Dendritic cell treated with granulocyte-macrophage colony-stimulating factor and Interleukin-4, amounts not matched to agents 40 ng/mL and 50 ng/mL, for 4 days (primary cell): ENCODE measurements around the gene D2HGDH.
"Not testable (repeated sequence)": the region's sequence is repeated elsewhere in the genome, so short reads cannot be mapped to it uniquely, and the experiment has no call there.

Experiments used
- H3K27ac Mint-ChIP-seq: one replicate; pipeline ENCODE4 v1.8.0; 2022; ENCODE audit warnings: mild to moderate bottlenecking, mixed read lengths
- H3K27me3 Mint-ChIP-seq: one replicate; pipeline ENCODE4 v1.8.0; 2022; ENCODE audit warnings: mild to moderate bottlenecking, mixed read lengths
- H3K36me3 Mint-ChIP-seq: one replicate; pipeline ENCODE4 v1.8.0; 2022; ENCODE audit warnings: low read depth, mixed read lengths
- H3K4me1 Mint-ChIP-seq: one replicate; pipeline ENCODE4 v1.8.0; 2022; ENCODE audit warnings: low read depth, mixed read lengths
- H3K4me3 Mint-ChIP-seq: one replicate; pipeline ENCODE4 v1.8.0; 2022; ENCODE audit warnings: mild to moderate bottlenecking, moderate library complexity, mixed read lengths
- H3K9me3 Mint-ChIP-seq: one replicate; pipeline ENCODE4 v1.8.0; 2022; ENCODE audit warnings: mixed read lengths
- intact Hi-C: fragments of 100-400 bp; cut with micrococcal nuclease; formaldehyde crosslinking; loops from one replicate; pipeline ENCODE4 v1.15.0; 2022

D2HGDH gene

DNA sequence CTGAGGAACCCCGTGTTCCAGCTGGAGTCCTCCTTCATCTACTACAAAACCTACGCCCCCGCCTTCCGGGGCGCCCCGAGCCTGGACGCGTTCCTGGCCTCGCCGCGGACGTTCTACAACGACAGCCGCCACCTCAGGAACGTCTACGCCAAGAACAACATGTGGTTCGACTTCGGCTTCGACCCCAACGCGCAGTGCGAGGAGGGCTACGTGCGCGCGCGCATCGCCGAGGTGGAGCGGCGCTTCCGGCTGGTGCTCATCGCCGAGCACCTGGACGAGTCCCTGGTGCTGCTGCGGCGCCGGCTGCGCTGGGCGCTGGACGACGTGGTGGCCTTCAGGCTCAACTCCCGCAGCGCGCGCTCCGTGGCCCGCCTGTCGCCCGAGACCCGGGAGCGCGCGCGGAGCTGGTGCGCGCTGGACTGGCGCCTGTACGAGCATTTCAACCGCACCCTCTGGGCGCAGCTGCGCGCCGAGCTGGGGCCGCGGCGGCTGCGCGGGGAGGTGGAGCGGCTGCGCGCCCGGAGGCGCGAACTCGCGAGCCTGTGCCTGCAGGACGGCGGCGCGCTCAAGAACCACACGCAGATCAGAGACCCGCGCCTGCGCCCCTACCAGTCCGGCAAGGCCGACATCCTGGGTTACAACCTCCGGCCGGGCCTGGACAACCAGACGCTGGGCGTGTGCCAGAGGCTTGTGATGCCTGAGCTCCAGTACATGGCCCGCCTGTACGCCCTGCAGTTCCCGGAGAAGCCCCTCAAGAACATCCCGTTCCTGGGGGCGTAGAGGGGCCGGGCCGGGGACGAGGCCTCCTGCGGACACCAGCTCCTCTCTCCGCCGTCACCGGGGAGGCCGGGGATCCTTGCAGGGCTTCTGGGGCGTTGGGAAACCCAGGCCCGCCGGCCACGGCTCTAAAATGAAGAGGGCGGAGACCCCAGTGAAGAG lies 69.2 kb downstream of the D2HGDH start:
- peak overlapping the region; percentile 23 for H3K4me3 Mint-ChIP-seq
- intact Hi-C loops = no loop called here
- no peaks in the 10 kb centered on the region for H3K9me3 Mint-ChIP-seq
- H3K27ac Mint-ChIP-seq = no peak overlapping the region
- H3K36me3 Mint-ChIP-seq = no peaks in the 10 kb centered on the region
- H3K27me3 Mint-ChIP-seq = peaks cover 39% of the 10 kb centered on the region
- peaks cover 5% of the 10 kb centered on the region for H3K4me1 Mint-ChIP-seq

DNA sequence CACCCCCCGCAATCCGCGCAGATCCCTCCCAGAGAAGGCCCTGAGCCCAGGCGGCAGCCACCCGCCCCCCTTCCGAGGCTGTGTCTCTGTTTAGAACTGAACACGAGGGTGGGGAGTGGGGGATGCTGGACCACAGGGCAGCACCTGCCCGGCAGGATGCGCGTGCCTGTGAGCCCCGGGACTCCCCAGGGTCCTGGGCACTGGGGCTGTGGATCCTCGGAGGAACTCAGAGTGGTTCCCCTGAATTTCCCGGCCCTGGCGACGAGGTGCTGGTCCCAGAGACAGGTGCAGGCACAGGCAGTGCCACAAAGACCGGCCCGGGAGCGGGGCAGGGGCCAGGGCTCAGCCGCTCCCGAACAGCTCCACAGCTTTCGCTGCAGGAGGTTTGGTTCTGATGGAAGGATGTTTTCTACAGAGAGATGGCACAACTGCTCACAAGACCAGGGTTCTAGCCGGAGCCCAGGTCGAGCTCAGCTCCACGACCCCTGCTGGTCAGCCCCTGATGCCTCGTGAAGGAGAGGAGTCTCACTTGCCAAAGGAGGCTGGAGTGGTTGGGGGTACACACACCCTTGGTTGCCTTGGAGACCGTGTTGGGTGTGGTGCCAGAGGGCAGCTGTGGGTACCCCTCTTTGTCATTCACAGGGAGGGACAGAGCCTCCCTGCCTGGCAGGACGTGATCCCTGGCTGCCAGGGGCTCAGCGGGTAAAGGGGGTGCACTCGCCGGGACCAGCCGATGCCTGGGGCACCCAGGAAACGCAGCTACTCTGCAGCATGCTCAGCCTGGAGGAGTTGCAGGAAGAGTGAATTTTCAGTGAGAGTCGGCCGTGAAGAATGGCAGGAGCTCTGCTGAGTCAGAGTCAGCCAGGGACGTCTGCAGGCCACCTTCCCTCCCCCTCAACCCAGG lies 70.1 kb downstream of the D2HGDH start:
- peaks cover 39% of the 10 kb centered on the region for H3K27me3 Mint-ChIP-seq
- no peaks in the 10 kb centered on the region for H3K9me3 Mint-ChIP-seq
- no peak overlapping the region for H3K27ac Mint-ChIP-seq
- no peak overlapping the region for H3K4me3 Mint-ChIP-seq
- H3K36me3 Mint-ChIP-seq = no peaks in the 10 kb centered on the region
- intact Hi-C loops = no loop called here
- H3K4me1 Mint-ChIP-seq = peaks cover 5% of the 10 kb centered on the region

DNA sequence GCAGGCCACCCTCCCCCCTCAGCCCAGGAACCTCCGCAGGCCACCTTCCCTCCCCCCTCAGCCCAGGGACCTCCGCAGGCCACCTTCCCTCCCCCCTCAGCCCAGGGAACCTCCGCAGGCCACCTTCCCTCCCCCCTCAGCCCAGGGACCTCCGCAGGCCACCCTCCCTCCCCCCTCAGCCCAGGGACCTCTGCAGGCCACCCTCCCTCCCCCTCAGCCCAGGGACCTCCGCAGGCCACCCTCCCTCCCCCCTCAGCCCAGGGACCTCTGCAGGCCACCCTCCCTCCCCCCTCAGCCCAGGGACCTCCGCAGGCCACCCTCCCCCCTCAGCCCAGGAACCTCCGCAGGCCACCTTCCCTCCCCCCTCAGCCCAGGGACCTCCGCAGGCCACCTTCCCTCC lies 71.8 kb downstream of the D2HGDH start:
- peaks cover 36% of the 10 kb centered on the region for H3K27me3 Mint-ChIP-seq
- H3K9me3 Mint-ChIP-seq, H3K4me3 Mint-ChIP-seq, H3K27ac Mint-ChIP-seq, intact Hi-C loops, H3K36me3 Mint-ChIP-seq, H3K4me1 Mint-ChIP-seq: not testable (repeated sequence)

DNA sequence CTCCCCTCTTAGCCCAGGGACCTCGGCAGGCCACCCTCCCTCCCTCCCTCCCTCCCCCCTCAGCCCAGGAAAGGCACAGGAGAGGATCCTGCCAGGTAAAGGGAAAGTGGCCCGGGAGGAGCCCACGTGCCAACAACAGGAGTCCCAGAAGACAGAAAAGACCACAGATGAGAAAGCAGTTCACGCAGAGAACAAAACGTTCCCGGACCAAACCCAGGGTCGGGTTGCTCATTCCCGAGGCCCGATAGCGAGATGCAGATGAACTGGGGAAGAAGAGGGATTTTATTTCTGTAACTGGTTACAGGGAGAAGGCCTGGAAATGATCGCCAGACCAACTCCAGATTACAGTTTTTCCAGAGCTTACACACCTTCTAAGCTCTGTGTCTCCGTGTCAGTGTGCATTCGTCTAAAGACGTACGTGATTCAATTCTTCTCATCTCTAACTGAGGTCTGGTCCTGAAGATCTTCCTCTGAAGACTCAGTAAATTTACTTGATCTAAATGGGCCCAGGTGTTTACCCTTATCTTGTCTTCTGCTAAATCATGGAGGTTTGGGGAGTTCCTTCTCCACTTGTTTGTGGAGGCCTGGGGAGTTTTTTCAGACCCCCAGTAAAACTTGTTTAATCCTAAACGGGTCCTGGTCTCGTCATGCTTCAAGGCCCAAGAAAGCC lies 73.8 kb downstream of the D2HGDH start:
- H3K4me3 Mint-ChIP-seq = no peak overlapping the region
- no peaks in the 10 kb centered on the region for H3K36me3 Mint-ChIP-seq
- no peak overlapping the region for H3K27ac Mint-ChIP-seq
- no peaks in the 10 kb centered on the region for H3K9me3 Mint-ChIP-seq
- H3K27me3 Mint-ChIP-seq = peaks cover 18% of the 10 kb centered on the region
- intact Hi-C loops = no loop called here
- H3K4me1 Mint-ChIP-seq = peaks cover 4% of the 10 kb centered on the region

DNA sequence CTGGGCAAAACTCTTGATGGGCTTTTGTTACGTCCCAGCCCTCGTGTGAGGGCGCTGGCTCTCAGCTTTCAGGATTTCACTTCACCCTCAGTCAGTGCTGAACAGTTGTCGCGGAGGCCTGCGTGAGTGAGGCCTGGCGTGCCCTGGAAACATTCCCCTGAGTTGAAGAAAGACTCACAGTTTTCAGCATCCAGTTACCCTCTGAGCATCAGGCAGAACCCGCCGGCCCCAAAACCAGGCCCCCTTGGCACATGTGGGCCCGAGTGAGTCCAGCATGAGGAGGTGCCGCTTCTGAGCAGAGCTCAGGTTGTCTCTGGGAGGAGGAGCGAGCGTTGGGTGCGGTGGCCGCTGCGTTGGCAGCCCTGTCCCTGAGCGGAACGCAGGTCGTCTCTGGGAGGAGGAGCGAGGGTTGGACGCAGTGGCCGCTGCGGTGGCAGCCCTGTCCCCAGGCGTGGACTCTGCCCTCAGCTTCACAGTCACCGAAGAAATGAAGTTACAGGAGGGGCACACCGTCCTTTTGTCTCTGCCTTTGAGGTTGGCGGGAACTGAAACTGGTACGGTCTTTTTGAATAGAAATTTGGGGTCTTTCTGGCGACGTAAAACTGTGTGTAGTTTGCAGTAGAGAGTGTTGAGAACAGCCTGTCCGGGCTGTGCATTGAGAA lies 74.4 kb downstream of the D2HGDH start, which contains the start of gene NEU4:
TSS of gene NEU4 (plus strand) at position 473 of the 662 bp plus-strand sequence. CDS start 5,292 bp downstream, outside the sequence.
- no peak within 1 kb of the TSS for H3K27ac Mint-ChIP-seq

DNA sequence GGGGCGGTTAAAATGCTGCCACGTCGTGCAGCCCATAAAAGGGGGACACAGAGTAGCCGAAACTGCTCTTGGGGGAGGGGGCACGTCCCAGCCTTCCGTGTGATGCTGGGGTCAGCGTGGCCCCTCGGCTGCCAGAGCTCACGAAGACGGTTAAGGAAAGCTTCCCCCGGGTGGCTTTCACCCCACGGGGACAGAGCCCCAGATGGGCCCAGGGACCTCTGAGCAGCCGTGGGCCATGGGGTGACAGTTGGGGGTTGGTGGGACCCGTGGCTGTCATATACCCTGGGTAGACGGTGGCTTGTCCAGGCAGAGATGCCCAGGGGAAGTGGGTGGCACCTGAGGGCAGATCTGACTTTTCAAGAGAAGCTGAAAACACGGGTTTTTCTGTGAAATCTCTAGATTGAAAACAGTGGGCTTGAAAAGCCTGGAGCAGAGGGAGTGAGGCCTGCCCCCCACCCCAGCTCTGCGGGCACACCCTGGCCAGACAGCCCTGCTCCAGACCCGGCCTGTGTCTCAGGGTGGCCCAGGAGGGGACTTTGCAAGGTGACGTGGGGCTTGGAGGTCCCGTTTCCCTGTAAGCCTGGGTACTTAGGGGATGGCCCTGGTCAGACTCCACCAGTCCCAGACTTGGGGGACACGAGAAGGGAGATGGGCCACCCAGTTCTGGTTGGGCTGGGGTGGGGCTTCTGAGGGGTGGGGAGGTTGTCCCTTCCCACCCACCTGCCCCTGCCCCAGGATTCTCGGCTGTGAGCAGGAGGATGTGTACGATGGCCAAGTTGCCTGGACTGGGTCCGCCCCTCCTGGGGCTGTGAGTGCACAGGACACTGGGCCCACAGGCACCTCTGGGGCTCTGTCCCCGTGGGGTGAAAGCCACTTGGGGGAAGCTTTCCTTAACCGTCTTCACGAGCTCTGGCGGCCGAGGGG lies 75.2 kb downstream of the D2HGDH start:
- Mint-ChIP-seq H3K4me1 (no peaks in the 10 kb centered on the region), H3K27me3 (peaks cover 7% of the 10 kb centered on the region), H3K27ac (no peak overlapping the region), H3K9me3 (no peaks in the 10 kb centered on the region), H3K36me3 (no peaks in the 10 kb centered on the region), H3K4me3 (no peak overlapping the region)
- intact Hi-C loops = no loop called here

More for the DNA sequence above, 74.4 kb downstream of the D2HGDH start, which contains the start of gene NEU4:
- intact Hi-C loops = no loop called here
- peaks cover 15% of the 10 kb centered on the region for H3K27me3 Mint-ChIP-seq
- no peaks in the 10 kb centered on the region for H3K4me1 Mint-ChIP-seq
- H3K36me3 Mint-ChIP-seq = no peaks in the 10 kb centered on the region
- H3K9me3 Mint-ChIP-seq = no peaks in the 10 kb centered on the region
- H3K4me3 Mint-ChIP-seq = no peak within 1 kb of the TSS

DNA sequence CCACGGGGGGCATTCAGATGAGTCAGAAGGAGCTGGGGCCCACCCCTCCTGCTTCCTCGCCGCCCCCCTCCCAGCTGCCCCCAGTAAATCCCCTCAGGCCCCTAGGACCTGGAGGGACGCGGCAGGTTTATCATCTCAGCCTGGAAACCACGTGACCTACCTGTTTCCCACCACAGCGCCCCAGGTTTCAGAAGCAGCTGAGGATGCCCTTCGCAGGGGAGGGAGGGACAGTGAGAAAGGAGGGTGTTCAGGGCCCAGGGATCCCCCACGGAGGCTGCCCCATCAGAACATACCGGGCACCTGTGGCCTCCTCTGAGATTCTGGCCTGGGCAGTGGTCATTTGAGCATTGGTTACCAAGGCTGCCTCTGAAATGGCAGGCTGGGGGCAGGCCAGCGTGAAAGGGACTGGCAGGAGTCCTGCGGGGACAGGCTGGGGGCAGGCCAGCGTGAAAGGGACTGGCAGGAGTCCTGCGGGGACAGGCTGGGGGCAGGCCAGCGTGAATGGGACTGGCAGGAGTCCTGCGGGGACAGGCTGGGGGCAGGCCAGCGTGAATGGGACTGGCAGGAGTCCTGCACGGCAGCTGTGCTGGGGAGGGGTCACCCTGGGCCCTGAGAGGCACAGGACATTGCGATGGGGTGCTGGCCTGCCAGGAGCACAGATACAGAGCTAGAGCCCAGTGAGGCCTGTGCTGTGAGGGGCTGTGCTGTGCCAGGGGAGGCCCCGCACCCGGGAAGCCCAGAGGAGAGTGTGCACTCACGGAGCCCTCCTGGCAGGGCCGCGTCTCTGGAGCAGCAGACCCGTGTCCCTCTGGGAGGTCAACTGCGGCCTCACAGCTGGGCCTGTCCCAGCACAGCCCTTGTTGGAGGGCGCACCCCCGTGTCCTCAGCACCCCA lies 76.1 kb downstream of the D2HGDH start:
- H3K27ac Mint-ChIP-seq = no peak overlapping the region
- intact Hi-C loops = no loop called here

DNA sequence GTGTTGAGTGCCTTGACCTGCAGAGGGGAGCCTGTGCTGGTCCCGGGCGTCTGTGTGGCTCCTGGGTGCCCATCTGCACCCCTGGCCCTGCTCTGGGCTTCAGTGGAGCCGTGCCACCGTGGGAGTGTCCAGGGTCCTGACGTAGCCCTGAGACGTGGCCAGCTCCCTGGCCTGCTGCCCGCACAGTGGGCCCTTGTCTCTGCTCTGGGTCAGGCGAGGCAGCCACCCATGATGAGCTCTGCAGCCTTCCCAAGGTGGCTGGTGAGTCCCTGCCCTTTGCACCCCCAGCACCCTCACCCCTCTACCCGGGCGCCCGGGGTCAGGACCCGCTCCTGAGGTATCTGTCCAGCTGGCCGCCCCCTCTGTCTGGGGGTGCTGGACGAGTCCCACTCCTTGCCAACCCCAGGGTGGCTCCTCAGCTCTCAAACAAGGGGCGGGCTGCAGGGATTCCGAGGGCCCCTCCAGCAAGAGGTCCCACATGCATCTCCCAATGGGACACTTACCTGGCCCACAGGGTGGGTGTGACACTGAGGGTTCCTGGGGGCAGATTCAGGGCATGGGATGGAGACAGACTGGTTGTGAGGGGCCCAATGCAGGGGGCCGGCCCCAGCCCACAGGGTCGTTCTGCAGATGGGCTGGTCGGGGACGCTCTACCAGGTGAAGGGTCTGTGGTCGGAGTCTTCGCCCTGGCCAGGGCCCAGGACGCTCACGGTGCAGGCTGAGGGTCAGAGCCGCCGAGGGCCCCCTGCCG lies 76.9 kb downstream of the D2HGDH start:
- peaks cover 2% of the 10 kb centered on the region for H3K27me3 Mint-ChIP-seq
- no peak overlapping the region for H3K4me3 Mint-ChIP-seq
- H3K4me1 Mint-ChIP-seq = no peaks in the 10 kb centered on the region
- H3K9me3 Mint-ChIP-seq = no peaks in the 10 kb centered on the region
- intact Hi-C loops = no loop called here
- no peak overlapping the region for H3K27ac Mint-ChIP-seq
- no peaks in the 10 kb centered on the region for H3K36me3 Mint-ChIP-seq

More for the DNA sequence above, 76.1 kb downstream of the D2HGDH start:
- Mint-ChIP-seq H3K4me1 (no peaks in the 10 kb centered on the region), H3K27me3 (peaks cover 2% of the 10 kb centered on the region), H3K9me3 (no peaks in the 10 kb centered on the region), H3K36me3 (no peaks in the 10 kb centered on the region), H3K4me3 (no peak overlapping the region)

DNA sequence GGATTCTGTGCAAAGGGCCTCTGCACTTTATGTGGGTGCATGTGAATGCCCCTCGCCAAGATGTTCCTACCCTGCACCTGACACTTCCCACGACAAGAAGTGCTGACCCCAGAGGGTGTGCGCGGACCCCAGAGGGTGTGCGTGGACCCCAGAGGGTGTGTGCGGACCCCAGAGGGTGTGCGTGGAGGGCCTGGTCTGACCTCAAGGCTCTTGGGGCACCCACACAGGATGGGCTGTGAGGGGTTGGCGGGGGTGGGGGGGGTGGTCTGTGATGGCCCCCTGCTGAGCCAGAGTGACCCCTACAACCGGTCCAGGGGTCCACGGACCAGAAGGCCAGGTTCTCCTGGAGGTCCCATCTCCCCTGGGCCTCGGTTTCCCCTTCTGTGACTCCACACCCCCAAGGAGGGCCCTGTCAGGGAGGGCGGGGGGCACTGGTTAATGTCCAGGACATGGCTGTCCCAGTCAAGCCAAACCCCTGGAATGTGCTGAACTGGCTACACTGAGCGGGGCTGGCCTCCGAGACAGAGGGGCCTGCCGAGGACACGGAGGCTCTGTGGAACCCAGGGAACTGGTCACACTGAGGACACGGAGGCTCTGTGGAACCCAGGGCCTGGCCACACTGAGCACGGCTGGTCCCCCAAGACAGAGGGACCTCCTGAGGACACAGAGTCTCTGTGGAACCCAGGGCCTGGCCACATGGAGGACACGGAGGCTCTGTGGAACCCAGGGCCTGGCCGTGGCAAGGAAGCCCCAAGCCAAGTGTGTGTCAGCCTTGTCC lies 77.7 kb downstream of the D2HGDH start:
- no peaks in the 10 kb centered on the region for H3K9me3 Mint-ChIP-seq
- H3K4me1 Mint-ChIP-seq = peaks cover 1% of the 10 kb centered on the region
- intact Hi-C loops = no loop called here
- H3K4me3 Mint-ChIP-seq = no peak overlapping the region
- no peaks in the 10 kb centered on the region for H3K36me3 Mint-ChIP-seq
- no peak overlapping the region for H3K27ac Mint-ChIP-seq
- H3K27me3 Mint-ChIP-seq = peaks cover 2% of the 10 kb centered on the region

DNA sequence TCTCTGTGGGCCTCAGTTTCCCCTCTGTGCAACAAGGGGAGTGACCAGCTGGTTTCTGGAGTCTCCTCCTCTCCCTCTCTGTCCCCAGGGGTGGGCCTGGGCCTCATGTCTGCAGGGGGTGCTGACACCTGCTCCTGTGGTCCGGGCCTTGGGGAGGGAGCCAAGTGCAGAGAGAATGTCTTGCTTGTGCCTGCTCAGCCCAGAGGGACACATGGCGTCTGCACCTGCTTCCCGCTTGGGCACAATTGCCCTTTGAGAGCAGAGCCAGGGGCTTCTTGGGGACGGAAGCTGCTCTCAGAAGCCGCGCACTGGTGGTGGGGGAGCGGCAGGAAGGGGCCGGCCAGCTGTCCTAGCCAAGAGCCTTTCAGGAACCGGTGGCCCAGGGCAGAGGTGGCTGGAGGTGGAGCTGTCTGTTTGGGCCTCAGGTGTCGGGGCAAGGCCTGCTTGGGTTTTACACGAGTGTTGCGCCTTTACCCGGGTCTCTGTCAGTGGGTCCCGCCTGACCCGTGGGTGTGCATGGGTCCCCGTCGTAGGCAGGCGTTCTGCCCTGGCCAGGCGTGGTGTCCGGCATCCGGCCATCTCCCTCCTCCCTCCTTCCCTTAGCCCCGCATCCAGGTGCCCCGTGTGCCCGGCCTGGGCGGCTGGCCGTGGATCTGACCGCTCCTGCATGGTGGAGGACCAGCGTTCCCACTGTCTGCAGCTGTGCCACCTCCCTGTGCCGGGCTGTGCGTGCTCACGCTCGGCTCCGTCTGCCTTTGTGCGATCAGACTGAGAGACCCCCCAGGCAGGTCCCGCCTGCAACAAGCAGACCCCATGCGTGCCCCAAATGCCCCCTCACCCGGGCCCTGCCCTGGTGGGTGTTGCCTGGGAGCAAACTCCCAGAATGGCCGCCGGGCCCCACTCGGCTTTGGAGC lies 78.6 kb downstream of the D2HGDH start:
- Mint-ChIP-seq H3K36me3 (no peaks in the 10 kb centered on the region), H3K4me3 (no peak overlapping the region), H3K4me1 (peaks cover 10% of the 10 kb centered on the region), H3K27me3 (peaks cover 2% of the 10 kb centered on the region), H3K9me3 (no peaks in the 10 kb centered on the region), H3K27ac (no peak overlapping the region)
- intact Hi-C loops = no loop called here
